GM19328 (cell line): ENCODE results near the gene RPL23.
"Not testable (repeated sequence)": the region's sequence is repeated elsewhere in the genome, so short reads cannot be mapped to it uniquely, and the experiment has no call there.

ENCODE experiments used
- ATAC-seq: cut with Tn5 transposase; IDR thresholded peaks from one replicate; pipeline ENCODE4 v1.9.1; 2021; ENCODE audit warnings: mild to moderate bottlenecking, moderate library complexity; ENCODE audit not compliant: unreplicated experiment

RPL23 gene

DNA sequence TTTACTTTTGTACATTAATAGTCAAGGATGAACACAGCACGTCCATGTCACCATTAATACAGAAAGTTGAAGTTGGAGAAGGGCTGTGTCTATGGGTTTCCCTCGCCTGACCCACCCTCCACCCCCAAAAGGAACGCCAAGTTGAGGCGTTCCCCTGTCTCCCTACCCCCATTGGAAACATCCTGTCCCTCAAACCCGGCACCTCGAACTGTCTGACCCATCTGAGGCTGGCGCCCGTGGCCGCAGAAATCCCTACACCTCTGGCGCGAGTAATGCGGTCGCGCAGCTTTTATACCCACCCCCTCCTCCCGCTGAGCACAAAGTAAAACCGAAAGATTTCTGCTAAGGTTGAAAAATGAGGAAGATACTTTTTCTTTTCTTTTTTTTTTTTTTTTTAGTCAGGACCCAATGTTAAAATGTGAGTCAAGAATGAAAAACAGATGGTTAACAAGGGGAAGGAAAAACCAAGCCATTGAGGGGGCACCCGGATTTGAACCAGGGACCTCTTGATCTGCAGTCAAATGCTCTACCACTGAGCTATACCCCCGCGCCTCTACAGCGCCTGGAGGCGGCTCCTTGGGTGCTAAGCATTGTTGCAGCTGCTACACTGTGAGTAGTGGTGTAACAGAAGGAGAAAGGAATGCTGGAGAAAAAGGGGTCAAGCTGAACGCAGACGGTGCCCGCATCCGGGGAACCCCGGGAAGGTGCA, 15.4 kb upstream of the RPL23 start:
- peak; percentile 33 for ATAC-seq

DNA sequence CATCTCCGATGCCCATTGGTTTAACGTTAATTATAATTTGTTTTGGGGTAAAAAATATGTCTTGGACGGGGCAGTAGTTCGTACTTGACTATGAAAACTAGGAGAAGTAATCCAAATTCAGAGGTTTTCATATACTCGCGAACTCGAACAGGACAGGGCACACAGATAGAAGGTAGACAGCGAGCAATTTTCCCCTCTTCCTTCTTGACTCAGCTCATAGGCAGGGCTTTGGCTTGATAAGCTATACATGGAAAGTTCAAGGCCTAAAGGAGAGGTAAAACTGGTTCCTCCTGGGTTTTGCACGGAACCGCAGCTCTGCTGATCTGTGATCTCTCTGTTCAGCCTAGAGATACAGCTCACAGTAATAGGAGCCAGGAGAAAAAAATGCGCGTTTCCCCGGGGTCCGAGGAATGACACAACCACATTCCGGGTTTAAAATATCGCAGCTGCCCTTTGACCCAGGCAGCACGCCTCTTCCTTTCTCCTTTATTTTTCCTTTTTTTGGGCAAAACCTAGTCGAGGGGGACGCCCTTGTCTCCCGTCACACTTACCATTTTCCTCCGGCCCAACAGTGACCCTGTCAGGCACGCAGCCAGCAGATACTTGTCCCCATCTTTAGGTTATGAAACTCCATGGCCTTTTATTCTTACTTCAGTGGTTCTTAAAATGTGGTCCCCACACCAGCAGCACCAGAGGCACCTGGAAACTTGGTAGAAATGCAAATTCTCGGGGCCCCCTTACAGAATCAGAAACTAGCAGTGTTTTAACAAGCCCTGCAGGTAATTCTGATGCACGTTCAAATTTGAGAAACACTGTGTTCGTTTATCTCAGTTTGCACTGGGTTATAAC, 14.7 kb upstream of the RPL23 start:
- ATAC-seq: no peak

DNA sequence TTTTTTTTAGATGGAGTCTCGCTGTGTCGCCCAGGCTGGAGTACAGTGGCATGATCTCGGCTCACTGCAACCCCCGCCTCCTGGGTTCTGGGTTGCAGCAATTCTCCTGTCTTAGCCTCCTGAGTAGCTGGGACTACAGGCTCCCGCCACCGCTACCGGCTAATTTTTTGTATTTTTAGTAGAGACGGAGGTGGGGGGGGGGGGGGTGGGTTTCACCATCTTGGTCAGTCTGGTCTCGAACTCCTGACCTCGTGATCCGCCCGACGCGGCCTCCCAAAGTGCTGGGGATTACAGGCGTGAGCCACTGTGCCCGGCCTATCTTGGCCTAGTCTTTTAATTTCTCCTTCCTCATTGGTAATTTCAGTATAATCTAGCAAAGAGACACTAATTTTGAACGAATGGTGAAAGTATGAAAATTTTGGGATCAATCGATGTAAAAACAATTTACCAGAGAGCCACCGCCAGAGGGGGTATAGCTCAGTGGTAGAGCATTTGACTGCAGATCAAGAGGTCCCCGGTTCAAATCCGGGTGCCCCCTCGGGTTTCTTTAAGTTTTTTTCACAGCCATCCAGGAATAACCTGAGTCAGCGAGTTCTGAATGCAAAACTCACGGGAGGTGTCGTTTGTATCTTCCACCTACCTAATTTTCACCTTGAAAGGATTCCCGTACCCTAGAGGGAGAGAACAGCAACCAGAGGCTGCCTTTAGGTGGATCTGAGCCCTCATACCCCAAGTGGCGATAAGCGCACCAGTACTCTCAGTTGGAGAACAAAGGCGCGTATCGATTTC, 13.9 kb upstream of the RPL23 start:
- ATAC-seq: no peak

GRCh38 chr17:38864636-38865398, 11.3 kb upstream of the RPL23 start:
- no peak for ATAC-seq

DNA sequence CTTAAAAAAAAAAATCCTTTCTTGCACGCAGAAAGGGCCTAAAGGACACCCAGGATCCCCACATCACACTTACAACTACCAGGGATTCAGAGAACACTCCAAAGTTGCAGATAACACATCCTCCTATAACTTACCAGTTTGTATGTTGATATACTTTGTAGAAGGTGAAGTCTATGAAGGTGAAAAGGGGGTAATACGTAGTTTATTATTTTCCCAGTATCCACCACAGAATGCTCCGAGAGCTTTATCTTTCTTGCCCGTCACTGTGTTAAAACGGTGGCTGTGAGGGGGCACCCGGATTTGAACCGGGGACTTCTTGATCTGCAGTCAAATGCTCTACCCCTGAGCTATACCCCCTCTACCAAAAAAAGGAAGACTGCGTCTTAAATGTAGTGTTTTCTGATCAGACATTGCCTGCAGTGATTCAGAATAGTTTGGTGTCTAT, 7.9 kb upstream of the RPL23 start:
- ATAC-seq: no peak

- no peak for ATAC-seq
Observed at GRCh38 chr17:38857271-38857670, 3.8 kb upstream of the RPL23 start.

GRCh38 chr17:38855101-38855714, 1.7 kb upstream of the RPL23 start:
- ATAC-seq: not testable (repeated sequence)

GRCh38 chr17:38852771-38853291, 690 bp downstream of the RPL23 start:
- ATAC-seq: no peak

DNA sequence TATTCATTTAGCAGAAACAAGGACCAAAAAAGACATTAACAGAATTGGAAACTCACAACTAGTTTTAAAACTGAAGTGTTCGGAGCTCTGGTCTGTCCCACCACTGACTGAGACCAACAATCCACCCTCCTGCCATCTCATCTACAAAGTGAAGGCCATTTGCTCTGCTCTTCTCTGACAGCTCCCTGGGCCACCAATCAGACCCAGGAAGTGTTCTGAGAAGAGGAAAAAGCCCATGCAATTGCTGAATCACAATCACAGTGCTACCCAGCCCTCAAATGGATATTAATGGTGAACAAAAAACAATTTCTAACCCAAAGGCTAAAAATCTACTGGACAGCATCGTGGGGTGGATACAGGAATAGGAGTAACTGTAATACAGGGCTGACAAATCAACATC, 2.1 kb downstream of the RPL23 start:
- ATAC-seq: no peak

- no peak for ATAC-seq
Observed at GRCh38 chr17:38850374-38850773, 3.1 kb downstream of the RPL23 start.

GRCh38 chr17:38848939-38849605, 4.4 kb downstream of the RPL23 start:
- ATAC-seq: no peak

DNA sequence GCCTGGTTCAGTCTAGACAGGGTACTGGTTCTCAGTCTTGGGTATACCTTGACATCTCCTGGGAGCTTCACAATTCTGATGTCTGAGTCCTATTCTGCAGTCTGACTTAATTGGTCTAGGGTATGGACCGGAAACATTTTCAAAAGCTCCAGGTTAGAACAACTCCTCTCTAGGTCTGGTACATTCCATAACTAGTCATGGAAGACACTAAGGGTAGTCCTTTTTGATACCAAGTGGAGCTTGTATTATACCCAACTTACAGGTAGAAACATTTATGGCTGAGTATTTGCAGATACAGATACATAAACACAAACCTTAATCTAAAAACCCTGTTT, 5.0 kb downstream of the RPL23 start:
- ATAC-seq: no peak

- no peak for ATAC-seq
Observed at GRCh38 chr17:38844261-38844757, 9.2 kb downstream of the RPL23 start.

DNA sequence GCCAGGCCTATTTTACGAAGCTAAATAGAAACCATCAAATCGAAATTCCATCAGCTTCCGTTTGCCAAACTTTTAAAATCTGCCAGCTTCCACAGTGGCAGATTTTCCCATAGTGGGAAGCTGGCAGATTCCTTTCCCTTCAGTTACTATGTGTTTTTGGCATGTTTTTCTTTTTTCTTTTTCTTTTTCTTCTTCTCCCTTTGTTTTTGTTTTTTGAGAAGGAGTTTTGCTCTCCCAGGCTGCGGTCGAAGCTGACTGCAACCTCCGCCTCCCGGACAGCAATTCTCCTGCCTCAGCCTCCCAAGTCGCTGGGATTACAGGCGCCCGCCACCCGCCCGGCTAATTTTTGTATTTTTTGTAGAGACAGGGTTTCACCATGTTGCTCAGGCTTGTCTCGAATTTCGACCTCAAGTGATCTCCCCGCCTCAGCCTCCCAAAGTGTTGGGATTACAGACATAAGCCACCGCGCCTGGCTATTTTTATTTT, 27.7 kb downstream of the RPL23 start:
- no peak for ATAC-seq

DNA sequence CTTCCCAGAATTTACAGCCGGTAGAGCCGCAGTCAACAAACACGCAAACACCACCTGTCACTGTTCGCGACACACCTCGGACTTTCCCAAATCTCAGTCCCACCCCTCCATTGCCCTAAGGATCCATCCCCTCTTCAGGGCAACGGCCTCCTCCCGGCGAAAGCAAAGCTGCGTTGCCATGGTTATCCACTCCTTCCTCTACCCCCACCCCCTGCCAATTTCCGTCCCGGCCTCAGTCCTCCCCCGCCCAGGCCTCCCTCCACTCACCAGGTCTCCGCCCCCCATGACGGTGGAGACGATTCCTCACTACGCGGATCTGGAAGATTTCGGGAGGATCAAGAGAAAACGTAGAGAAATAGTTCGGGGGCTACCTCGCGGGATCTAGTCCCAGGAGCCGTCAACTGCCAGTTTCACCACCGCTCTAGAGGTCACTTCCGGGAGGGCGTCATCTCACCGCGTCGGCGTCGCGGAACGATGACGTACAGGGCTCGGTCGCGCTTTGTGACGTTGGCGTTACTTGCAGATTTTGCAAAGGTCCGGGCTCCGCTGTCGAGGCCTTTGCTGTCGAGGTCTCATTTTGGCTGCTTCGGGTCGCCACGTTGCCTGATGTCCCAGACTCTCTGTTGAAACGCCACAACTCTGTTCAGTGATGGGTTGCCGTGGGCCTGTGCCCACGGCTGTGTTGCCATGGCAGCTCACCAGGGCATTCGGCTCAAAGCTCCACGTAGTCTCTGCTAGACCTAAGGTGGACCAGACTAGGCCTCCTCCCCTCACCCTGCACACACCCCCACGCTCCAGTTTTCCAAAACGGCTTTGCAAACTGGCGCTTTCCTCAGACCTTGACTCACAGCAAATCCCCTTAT, 28.4 kb downstream of the RPL23 start, which contains the start of gene CWC25:
TSS of gene CWC25 (minus strand) at position 423 of the 863 bp plus-strand sequence. CDS start at position 285, 138 bp downstream.
- ATAC-seq: peak; percentile 88

DNA sequence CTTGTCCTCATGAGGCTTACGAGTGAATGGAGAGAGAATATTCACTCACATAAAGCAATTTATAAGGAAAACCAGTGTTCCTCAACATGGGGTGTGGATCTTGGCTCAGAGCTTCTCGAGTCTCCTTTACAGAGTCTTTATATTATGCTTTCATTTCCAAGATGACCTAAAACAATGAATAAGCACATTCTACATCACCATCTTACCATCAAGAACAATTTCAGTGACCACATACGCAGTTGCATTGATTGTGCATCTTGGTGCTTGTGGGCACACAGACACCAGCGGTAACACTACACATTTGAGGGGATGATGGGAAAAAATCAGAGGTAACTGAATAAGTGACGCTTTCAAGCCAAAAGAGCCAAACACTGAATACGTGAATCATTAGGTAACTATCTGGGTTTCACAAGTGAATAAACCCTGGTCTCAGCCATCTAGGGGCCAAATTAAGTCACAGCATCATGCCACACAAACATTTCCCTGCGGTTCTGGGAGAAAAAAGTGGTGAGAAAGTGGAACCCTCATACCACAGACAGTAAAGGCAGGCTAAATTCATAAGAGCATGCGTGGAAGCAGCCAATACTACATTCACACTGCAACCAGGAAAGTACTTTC, 37.8 kb downstream of the RPL23 start:
- ATAC-seq: no peak

DNA sequence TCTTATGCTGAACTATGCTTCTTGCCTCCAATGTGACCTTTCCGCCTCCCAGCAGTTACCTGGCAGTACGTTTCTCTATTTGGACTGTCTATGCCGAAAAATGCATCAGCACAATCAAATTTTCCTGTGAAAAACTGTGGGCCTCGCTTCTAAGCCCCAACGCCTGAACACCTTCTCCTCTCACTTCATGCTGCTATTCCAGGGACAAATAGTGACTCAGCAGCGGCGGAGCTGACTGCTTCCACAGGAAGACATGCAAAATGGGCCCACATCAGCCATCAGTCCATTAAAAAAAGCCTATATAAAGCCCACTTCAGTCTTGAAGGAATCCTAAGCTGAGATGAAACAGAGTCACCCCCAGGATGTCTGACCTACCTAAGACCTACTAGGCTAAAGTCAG, 43.7 kb downstream of the RPL23 start:
- ATAC-seq: no peak
